Mucosa of stomach (tissue), 1 donor: Measurements from ENCODE around the gene EIF4E2.

Experiments used
- H3K27me3 ChIP-seq: one replicate; pipeline ENCODE4 v1.7.0; 2013; ENCODE audit warnings: mild to moderate bottlenecking, low read length; ENCODE audit not compliant: control insufficient read depth, insufficient read depth
- H3K36me3 ChIP-seq: one replicate; pipeline ENCODE4 v1.7.0; 2013; ENCODE audit warnings: low read length; ENCODE audit not compliant: control insufficient read depth, insufficient read depth
- H3K4me1 ChIP-seq: one replicate; pipeline ENCODE4 v1.7.0; 2013; ENCODE audit warnings: mild to moderate bottlenecking, low read length; ENCODE audit not compliant: control insufficient read depth, insufficient read depth
- H3K4me3 ChIP-seq: one replicate; pipeline ENCODE4 v1.7.0; 2013; ENCODE audit warnings: low read length
- H3K9ac ChIP-seq: one replicate; pipeline ENCODE4 v1.7.0; 2013; ENCODE audit warnings: mild to moderate bottlenecking, low read length, moderate library complexity
- H3K9me3 ChIP-seq: one replicate; pipeline ENCODE4 v1.7.0; 2013; ENCODE audit warnings: mild to moderate bottlenecking, low read length, moderate library complexity; ENCODE audit not compliant: control insufficient read depth
- donor health status: Pancreatic carcinoma.

Gene EIF4E2

DNA sequence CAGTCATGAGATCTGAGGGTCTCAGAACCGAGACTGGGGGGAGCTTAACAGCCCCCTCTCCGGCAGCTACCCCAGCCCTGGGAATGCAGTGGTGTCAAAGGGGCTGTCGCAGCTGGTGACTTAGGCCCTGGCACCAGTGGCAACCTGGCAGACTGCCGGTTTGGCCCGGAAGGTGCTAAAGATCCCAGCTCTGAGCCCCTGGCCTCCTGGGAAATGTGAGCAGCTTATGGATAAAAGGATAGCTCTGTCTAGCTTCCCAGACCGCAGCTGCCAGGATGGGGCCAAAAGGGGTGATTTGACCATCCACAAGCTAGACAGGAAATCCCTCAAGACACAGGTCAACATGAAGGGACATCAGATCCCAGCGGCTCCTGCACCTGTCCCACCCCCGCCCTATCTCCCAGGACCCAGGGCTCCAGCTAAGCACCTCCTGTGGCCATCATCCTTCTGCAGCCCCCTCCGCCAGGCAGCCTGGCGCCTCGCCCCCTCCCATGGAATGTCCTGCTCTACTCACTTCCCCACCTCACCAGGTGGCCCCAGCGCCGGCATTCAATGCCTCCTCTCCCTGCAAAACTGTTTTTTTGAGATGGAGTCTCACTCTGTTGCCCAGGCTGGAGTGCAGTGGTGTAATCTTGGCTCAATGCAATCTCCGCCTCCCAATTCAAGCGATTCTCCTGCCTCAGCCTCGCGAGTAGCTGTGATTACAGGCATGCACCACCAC lies 49.7 kb downstream of the EIF4E2 start:
- H3K36me3 ChIP-seq, result no peaks in the 10 kb centered on the region

DNA sequence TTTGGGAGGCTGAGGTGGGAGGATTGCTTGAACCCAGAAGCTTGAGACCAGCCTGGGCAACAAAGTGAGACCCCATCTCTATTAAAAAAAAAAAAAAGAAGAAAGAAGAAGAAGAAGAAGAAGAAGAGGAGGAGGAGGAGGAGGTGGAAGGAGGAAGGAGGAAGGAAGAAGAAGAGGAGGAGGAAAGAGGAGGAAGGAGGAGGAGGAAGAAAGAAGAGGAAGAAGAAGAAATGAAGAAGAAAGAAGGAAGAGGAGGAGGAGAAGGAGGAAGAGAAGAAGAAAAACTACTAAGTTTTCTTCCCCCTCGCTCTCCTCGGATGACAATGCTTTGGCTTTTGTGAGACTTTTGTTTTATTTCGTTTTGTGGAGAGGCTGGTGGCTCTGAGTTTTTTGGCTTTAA lies 52.8 kb downstream of the EIF4E2 start:
- Histone ChIP-seq H3K36me3 (no peaks in the 10 kb centered on the region), H3K4me3 (no peak overlapping the region), H3K27me3 (no peaks in the 10 kb centered on the region), H3K4me1 (peaks cover 3% of the 10 kb centered on the region), H3K9ac (no peak overlapping the region), H3K9me3 (no peaks in the 10 kb centered on the region)

More for the DNA sequence above, 49.7 kb downstream of the EIF4E2 start:
- no peak overlapping the region for H3K4me3 ChIP-seq
- H3K9ac ChIP-seq, result no peak overlapping the region
- H3K27me3 ChIP-seq, result no peaks in the 10 kb centered on the region
- no peaks in the 10 kb centered on the region for H3K9me3 ChIP-seq
- no peaks in the 10 kb centered on the region for H3K4me1 ChIP-seq

DNA sequence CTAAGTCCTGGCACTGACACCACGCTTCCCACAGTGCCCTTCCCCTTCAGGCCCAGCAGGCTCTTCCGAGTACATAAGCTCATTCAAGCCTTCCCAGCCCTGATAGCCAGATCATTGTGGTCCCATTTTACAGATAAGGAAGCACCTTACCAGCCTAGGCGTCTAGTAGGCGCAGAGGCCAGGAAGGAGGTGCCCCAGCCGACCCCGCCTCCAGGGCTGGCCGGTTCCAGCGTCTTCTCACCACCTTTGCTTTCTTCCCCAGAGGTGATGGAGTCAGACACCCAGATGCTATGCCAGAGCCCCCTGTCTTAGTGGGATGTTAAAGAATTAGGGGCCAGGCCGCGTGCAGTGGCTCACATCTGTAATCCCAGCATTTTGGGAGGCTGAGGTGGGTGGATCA lies 54.0 kb downstream of the EIF4E2 start:
- Histone ChIP-seq H3K4me1 (peaks cover 3% of the 10 kb centered on the region), H3K9me3 (no peaks in the 10 kb centered on the region)

DNA sequence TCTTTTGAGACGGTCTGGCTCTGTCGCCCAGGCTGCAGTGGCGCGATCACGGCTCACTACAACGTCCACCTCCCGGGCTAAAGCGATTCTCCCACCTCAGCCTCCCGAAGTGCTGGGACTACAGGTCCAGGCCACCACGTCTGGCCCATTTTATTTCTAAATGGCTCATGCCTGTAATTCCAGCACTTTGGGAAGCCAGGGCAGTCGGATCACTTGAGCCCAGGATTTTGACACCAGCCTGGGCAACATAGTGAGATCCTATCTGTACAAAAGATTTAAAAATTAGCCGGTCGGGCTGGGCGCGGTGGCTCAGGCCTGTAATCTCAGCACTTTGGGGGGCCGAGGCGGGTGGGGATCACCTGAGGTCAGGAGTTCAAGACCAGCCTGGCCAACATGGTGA lies 56.5 kb downstream of the EIF4E2 start:
- no peaks in the 10 kb centered on the region for H3K9me3 ChIP-seq
- H3K4me3 ChIP-seq, result no peak overlapping the region
- no peak overlapping the region for H3K9ac ChIP-seq
- H3K36me3 ChIP-seq, result no peaks in the 10 kb centered on the region
- no peaks in the 10 kb centered on the region for H3K27me3 ChIP-seq
- peaks cover 3% of the 10 kb centered on the region for H3K4me1 ChIP-seq

More for the DNA sequence above, 54.0 kb downstream of the EIF4E2 start:
- H3K27me3 ChIP-seq, result no peaks in the 10 kb centered on the region
- no peak overlapping the region for H3K4me3 ChIP-seq
- no peak overlapping the region for H3K9ac ChIP-seq
- H3K36me3 ChIP-seq, result no peaks in the 10 kb centered on the region

DNA sequence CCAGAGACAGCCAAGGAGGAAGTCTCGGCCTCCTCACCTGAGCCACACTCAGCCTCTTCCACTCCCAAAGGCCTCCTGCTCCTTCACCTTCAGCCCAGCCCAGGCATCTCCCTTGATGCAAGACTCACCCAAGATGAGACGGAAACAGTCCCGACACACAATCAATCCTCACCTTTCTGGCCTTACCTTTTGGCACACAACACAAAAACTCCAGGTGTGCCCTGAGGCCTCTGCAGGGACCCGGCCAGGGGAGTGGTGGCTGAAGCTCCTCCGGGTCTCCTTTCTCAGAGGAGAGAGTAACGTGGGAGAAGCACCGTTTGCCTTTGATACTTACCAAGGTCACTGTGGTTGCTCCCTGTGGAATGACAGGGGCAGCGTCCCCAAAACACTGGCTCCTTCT lies 59.1 kb downstream of the EIF4E2 start:
- Histone ChIP-seq H3K9me3 (no peaks in the 10 kb centered on the region), H3K4me1 (peaks cover 3% of the 10 kb centered on the region), H3K9ac (no peak overlapping the region), H3K36me3 (no peaks in the 10 kb centered on the region), H3K27me3 (no peaks in the 10 kb centered on the region), H3K4me3 (no peak overlapping the region)

DNA sequence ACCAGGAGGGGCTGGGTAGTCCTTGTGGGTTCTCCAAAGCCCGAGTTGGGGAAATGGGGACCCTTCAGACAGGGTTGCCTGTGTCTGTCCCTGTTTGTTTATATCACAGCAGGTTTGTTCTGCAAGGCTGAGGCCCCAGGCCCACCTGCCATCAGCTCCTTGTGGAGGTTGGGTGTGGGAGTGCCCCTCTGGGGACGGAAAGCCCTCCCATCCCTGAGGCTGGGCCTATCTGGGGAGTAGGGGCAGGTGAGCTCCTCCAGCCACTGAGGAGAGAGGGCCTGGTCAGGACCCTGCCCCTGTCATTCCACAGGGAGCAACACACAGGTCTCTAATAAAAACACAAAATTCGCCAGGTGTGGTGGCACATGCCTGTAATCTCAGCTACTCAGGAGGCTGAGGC lies 59.6 kb downstream of the EIF4E2 start:
- H3K4me1 ChIP-seq, result peaks cover 3% of the 10 kb centered on the region
- H3K27me3 ChIP-seq, result no peaks in the 10 kb centered on the region
- no peak overlapping the region for H3K9ac ChIP-seq
- H3K4me3 ChIP-seq, result no peak overlapping the region
- no peaks in the 10 kb centered on the region for H3K9me3 ChIP-seq
- no peaks in the 10 kb centered on the region for H3K36me3 ChIP-seq

DNA sequence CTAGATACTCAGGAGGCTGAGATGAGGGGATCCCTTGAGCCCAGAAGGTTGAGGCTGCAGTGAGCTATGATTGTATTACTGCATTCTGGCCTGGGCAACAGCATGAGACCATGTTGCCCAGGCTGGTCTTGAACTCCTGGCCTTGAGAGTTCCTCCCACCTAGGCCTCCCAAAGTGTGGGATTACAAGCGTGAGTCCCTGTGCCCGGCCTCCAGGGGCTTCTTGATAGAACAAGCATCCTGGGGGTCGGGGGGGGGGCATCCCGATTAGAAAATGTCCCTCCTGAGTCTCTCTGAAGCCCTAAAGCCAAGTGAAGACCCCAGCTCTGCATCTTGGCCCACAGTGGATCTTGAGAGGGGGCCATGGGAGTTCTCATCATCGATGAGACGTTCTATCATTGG lies 60.6 kb downstream of the EIF4E2 start:
- H3K36me3 ChIP-seq, result no peaks in the 10 kb centered on the region
- no peaks in the 10 kb centered on the region for H3K27me3 ChIP-seq
- no peaks in the 10 kb centered on the region for H3K4me1 ChIP-seq
- H3K9ac ChIP-seq, result no peak overlapping the region
- no peak overlapping the region for H3K4me3 ChIP-seq
- no peaks in the 10 kb centered on the region for H3K9me3 ChIP-seq

DNA sequence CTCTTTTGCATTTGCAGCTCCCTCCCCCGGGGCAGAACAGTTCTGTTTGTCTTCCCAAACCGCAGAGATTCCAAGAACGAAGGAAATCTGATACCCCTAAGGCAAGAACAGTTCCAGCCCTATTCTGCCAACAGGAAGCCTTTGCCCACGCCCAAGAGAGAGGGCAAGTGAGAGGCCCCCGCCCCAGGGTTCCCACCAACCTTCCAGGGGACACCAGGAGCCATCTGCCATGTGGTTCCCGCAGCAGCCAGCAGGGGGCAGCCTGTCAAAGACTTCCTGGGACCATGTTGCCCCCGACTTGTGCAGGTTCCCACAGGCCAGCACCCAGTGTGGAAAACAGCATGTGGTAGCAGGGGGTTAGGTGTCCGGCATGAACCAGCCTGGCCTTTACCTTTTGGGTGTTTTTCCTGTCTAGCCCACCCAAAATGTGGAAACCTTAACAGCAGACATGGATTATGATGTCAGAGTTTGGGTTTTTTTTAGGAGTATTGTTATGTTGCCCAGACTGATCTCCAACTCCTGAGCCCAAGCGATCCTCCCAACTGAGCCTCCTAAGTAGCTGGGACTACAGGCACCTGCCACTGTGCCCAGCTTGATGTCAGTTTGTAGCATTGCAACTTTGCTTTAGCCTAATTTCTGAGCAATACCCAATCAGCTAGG lies 61.2 kb downstream of the EIF4E2 start:
- no peaks in the 10 kb centered on the region for H3K27me3 ChIP-seq
- no peak overlapping the region for H3K4me3 ChIP-seq
- no peaks in the 10 kb centered on the region for H3K36me3 ChIP-seq
- H3K9ac ChIP-seq, result no peak overlapping the region
- H3K9me3 ChIP-seq, result no peaks in the 10 kb centered on the region
- H3K4me1 ChIP-seq, result no peaks in the 10 kb centered on the region

DNA sequence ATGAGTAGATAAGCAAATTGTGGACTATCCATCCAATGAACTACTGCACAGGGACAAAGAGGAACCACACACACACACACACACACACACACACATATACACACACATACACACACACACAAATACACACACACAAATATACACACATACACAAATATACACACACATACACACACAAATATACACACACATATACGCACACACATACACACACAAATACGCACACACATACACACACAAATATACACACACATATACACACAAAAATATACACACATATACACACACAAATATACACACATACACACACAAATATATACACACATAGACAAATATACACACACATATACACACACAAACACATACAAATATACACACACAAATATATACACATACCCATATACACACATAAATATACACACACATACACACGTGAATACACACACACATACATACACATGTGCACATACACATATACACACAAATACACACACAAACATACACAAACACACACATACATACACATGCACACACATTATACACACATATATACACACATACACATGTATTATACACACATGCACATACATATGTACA lies 63.1 kb downstream of the EIF4E2 start:
- Histone ChIP-seq H3K36me3 (no peaks in the 10 kb centered on the region), H3K9me3 (no peaks in the 10 kb centered on the region), H3K4me3 (no peak overlapping the region), H3K27me3 (no peaks in the 10 kb centered on the region), H3K4me1 (no peaks in the 10 kb centered on the region), H3K9ac (no peak overlapping the region)

DNA sequence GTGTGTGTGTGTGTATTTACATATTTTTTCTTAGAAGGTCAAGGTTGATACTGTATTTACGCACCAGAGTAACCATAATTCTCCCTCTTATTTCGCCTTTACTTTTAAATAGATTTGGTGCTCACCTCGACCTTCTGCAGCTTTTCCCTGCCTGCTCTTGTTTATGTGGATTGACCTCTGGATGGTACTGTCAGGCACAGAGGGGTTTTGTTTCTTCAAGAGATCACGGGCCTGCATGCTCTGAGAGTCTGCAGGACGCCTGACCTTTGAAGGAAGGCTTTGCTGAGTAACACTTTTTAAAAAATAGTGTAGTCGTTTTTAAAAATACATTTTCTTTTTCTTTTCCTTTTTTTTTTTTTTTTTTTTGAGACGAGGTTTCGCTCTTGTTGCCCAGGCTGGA lies 64.8 kb downstream of the EIF4E2 start:
- no peaks in the 10 kb centered on the region for H3K27me3 ChIP-seq
- H3K9me3 ChIP-seq, result no peaks in the 10 kb centered on the region
- H3K4me1 ChIP-seq, result no peaks in the 10 kb centered on the region
- no peaks in the 10 kb centered on the region for H3K36me3 ChIP-seq
- H3K9ac ChIP-seq, result no peak overlapping the region
- H3K4me3 ChIP-seq, result no peak overlapping the region
